Mesenchymal stem cell (in vitro differentiated cells and primary cell): Measurements from ENCODE around the gene RPL10A.

Source experiments
- DNase-seq: peaks from one replicate; pipeline ENCODE4 v3.0.0-alpha.2; 2013
- H2AFZ ChIP-seq: one replicate; pipeline ENCODE4 v1.6.1; 2013; ENCODE audit warnings: low read depth, mild to moderate bottlenecking, control low read depth, inconsistent platforms, low read length, moderate library complexity
- H2AK5ac ChIP-seq: 2 replicates; pipeline ENCODE4 v1.6.1; 2013; ENCODE audit warnings: low read length, moderate library complexity, mild to moderate bottlenecking, inconsistent platforms; ENCODE audit not compliant: severe bottlenecking
- H2BK120ac ChIP-seq: one replicate; pipeline ENCODE4 v1.6.1; 2013; ENCODE audit warnings: low read depth, mild to moderate bottlenecking, inconsistent platforms, low read length, moderate library complexity
- H2BK12ac ChIP-seq, 2 experiments: one replicate each; pipeline ENCODE4 v1.6.1; 2013; ENCODE audit warnings: inconsistent platforms in 2 of 2, low read length in 2 of 2, mild to moderate bottlenecking in 2 of 2, moderate library complexity in 2 of 2, control low read depth in 1 of 2
- H2BK15ac ChIP-seq: one replicate; pipeline ENCODE4 v1.6.1; 2013; ENCODE audit warnings: mild to moderate bottlenecking, low read depth, inconsistent platforms; ENCODE audit not compliant: poor library complexity, severe bottlenecking
- H2BK5ac ChIP-seq: 2 replicates; pipeline ENCODE4 v1.6.1; 2013; ENCODE audit warnings: low read depth, mild to moderate bottlenecking, low read length, control low read depth, inconsistent platforms; ENCODE audit not compliant: poor library complexity, severe bottlenecking
- H3K14ac ChIP-seq, 2 experiments: one replicate each; pipeline ENCODE4 v1.6.1; 2013; ENCODE audit warnings: inconsistent platforms in 2 of 2, low read length in 2 of 2, control low read depth in 1 of 2, mild to moderate bottlenecking in 1 of 2, moderate library complexity in 1 of 2
- H3K18ac ChIP-seq, 2 experiments: one replicate each; pipeline ENCODE4 v1.6.1; 2013; ENCODE audit warnings: inconsistent platforms in 2 of 2, low read length in 2 of 2, control low read depth in 1 of 2, low read depth in 1 of 2, mild to moderate bottlenecking in 1 of 2
- H3K23ac ChIP-seq, 2 experiments: one replicate each; pipeline ENCODE4 v1.6.1; 2013; ENCODE audit warnings: inconsistent platforms in 2 of 2, low read length in 2 of 2, mild to moderate bottlenecking in 2 of 2, moderate library complexity in 2 of 2, control low read depth in 1 of 2
- H3K27ac ChIP-seq: 2 replicates; pipeline ENCODE4 v1.5.1; 2013; ENCODE audit warnings: mild to moderate bottlenecking, moderate library complexity, low read length, control low read depth, inconsistent platforms; ENCODE audit not compliant: poor library complexity, severe bottlenecking
- H3K27me3 ChIP-seq, 2 experiments: 2 replicates each; pipeline versions ENCODE4 v1.6.1 to v1.7.0; 2013; ENCODE audit warnings: low read length in 2 of 2, mild to moderate bottlenecking in 2 of 2, moderate library complexity in 2 of 2, control low read depth in 1 of 2, inconsistent platforms in 1 of 2; ENCODE audit not compliant: control insufficient read depth in 1 of 2, insufficient read depth in 1 of 2
- H3K36me3 ChIP-seq, 2 experiments: 2 replicates each; pipeline versions ENCODE4 v1.6.1 to v1.7.0; 2013; ENCODE audit warnings: low read length in 2 of 2, control low read depth in 1 of 2, inconsistent platforms in 1 of 2, low read depth in 1 of 2, mild to moderate bottlenecking in 1 of 2; ENCODE audit not compliant: insufficient read depth in 2 of 2, control insufficient read depth in 1 of 2
- H3K4ac ChIP-seq, 2 experiments: one replicate each; pipeline ENCODE4 v1.6.1; 2013; ENCODE audit warnings: inconsistent platforms in 2 of 2, low read length in 2 of 2, mild to moderate bottlenecking in 2 of 2, moderate library complexity in 2 of 2, control low read depth in 1 of 2, low read depth in 1 of 2
- H3K4me1 ChIP-seq: 2 replicates; pipeline ENCODE4 v1.6.1; 2013; ENCODE audit warnings: low read depth, low read length, control low read depth; ENCODE audit not compliant: control insufficient read depth, insufficient read depth
- H3K4me2 ChIP-seq: 2 replicates; pipeline ENCODE4 v1.6.1; 2013; ENCODE audit warnings: low read length, mild to moderate bottlenecking, inconsistent platforms; ENCODE audit not compliant: poor library complexity, severe bottlenecking
- H3K4me3 ChIP-seq, 2 experiments: 2 replicates each; pipeline versions ENCODE4 v1.5.1 to v1.7.0; 2013; ENCODE audit warnings: low read length in 2 of 2, mild to moderate bottlenecking in 2 of 2, control low read depth in 1 of 2, low read depth in 1 of 2; ENCODE audit not compliant: insufficient read depth in 1 of 2
- H3K79me1 ChIP-seq: replicated peaks from 2 replicates; pipeline ENCODE4 v1.6.1; 2013; ENCODE audit warnings: mild to moderate bottlenecking, control low read depth, low read length, inconsistent platforms; ENCODE audit not compliant: poor library complexity, severe bottlenecking
- H3K9ac ChIP-seq: 2 replicates; pipeline ENCODE4 v1.7.0; 2013; ENCODE audit warnings: mild to moderate bottlenecking, low read length, moderate library complexity
- H3K9me3 ChIP-seq: 2 replicates; pipeline ENCODE4 v1.7.0; 2013; ENCODE audit warnings: mild to moderate bottlenecking, low read length; ENCODE audit not compliant: control insufficient read depth
- H4K8ac ChIP-seq: one replicate; pipeline ENCODE4 v1.6.1; 2013; ENCODE audit warnings: inconsistent platforms, mild to moderate bottlenecking, low read length, moderate library complexity
- H4K91ac ChIP-seq: one replicate; pipeline ENCODE4 v1.6.1; 2013; ENCODE audit warnings: mild to moderate bottlenecking, low read length, inconsistent platforms
- WGBS: methylation state at CpG from one replicate; pipeline ENCODE4 v1.1.7; 2013; ENCODE audit warnings: mixed read lengths; 5-methylcytosine and 5-hydroxymethylcytosine counted together

Gene RPL10A

GRCh38 chr6:35448191-35448590 lies 20.0 kb upstream of the RPL10A start:
- H2AFZ ChIP-seq = no peak overlapping the region
- H4K91ac ChIP-seq = no peak overlapping the region
- H2BK120ac ChIP-seq = no peak overlapping the region
- no peaks in the 10 kb centered on the region for H3K79me1 ChIP-seq
- H3K18ac ChIP-seq = no peak overlapping the region
- H2BK12ac ChIP-seq = no peak overlapping the region
- peaks cover 11 to 12% of the 10 kb centered on the region in 2 experiments for H3K27me3 ChIP-seq
- no peaks in the 10 kb centered on the region for H3K9me3 ChIP-seq
- no peak overlapping the region for H2BK15ac ChIP-seq
- no peak overlapping the region for H4K8ac ChIP-seq
- H2AK5ac ChIP-seq = no peak overlapping the region
- H3K4me3 ChIP-seq = no peak overlapping the region
- H3K23ac ChIP-seq = no peak overlapping the region
- peaks cover 14% of the 10 kb centered on the region for H3K4me1 ChIP-seq
- H3K36me3 ChIP-seq = no peaks in the 10 kb centered on the region
- H2BK5ac ChIP-seq = no peak overlapping the region
- no peak overlapping the region for H3K4ac ChIP-seq
- DNase-seq = no peak
- WGBS = 93% methylated on average over 4 of the region's 7 CpGs
- H3K9ac ChIP-seq = no peak overlapping the region
- H3K27ac ChIP-seq = no peak overlapping the region
- no peak overlapping the region for H3K14ac ChIP-seq
- no peak overlapping the region for H3K4me2 ChIP-seq

GRCh38 chr6:35449287-35449881 lies 18.8 kb upstream of the RPL10A start:
- Histone ChIP-seq H2BK5ac (no peak overlapping the region), H3K4ac (no peak overlapping the region), H3K79me1 (no peaks in the 10 kb centered on the region), H3K14ac (no peak overlapping the region), H3K23ac (no peak overlapping the region), H3K27ac (no peak overlapping the region), H2AK5ac (no peak overlapping the region), H3K9ac (no peak overlapping the region), H3K4me1 (peaks cover 10% of the 10 kb centered on the region), H2BK15ac (no peak overlapping the region), H3K4me3 (no peak overlapping the region), H4K91ac (no peak overlapping the region), H3K18ac (no peak overlapping the region), H3K9me3 (no peaks in the 10 kb centered on the region), H3K4me2 (no peak overlapping the region), H2BK120ac (no peak overlapping the region), H2AFZ (no peak overlapping the region), H4K8ac (no peak overlapping the region), H2BK12ac (no peak overlapping the region), H3K36me3 (no peaks in the 10 kb centered on the region), H3K27me3 (peaks cover 11 to 12% of the 10 kb centered on the region in 2 experiments)
- 35% methylated on average over 14 of the region's 14 CpGs for WGBS
- DNase-seq = peak; percentile 81

GRCh38 chr6:35451354-35452182 lies 16.6 kb upstream of the RPL10A start:
- no peaks in the 10 kb centered on the region for H3K9me3 ChIP-seq
- 38% methylated on average over 15 of the region's 20 CpGs for WGBS

More at GRCh38 chr6:35451354-35452182, 16.6 kb upstream of the RPL10A start:
- Histone ChIP-seq H2AK5ac (no peak overlapping the region), H4K8ac (no peak overlapping the region), H3K9ac (peak overlapping the region; percentile 10), H3K27ac (no peak overlapping the region), H2BK5ac (no peak overlapping the region), H3K79me1 (no peaks in the 10 kb centered on the region), H3K14ac (no peak overlapping the region), H3K4me3 (peak overlapping the region; percentile 59 to 82), H2BK120ac (no peak overlapping the region), H3K4me1 (peaks cover 10% of the 10 kb centered on the region), H3K18ac (peak overlapping the region in 1 of 2 experiments; percentile 56), H2BK12ac (no peak overlapping the region), H3K4me2 (peak overlapping the region; percentile 52), H4K91ac (no peak overlapping the region), H3K27me3 (peaks cover 11 to 12% of the 10 kb centered on the region in 2 experiments), H3K23ac (no peak overlapping the region), H2BK15ac (no peak overlapping the region), H3K4ac (no peak overlapping the region), H3K36me3 (peaks cover 3 to 8% of the 10 kb centered on the region in 2 experiments), H2AFZ (peak overlapping the region; percentile 77)
- DNase-seq = no peak
